Gastrocnemius medialis (tissue), 4 donors: ENCODE results near the gene CDRT4.
A peak's percentile ranks its signal among the peaks of the same experiment; 100 is the strongest.

Experiments used
- POLR2A ChIP-seq, 2 donors: fragments of 450-650 bp; IDR thresholded peaks; one replicate each; pipeline ENCODE4 v1.6.1; 2017; ENCODE audit warnings: antibody characterized with exemption in 2 of 2, mild to moderate bottlenecking in 2 of 2, moderate library complexity in 2 of 2
- TF ChIP-seq, protein P1 (sequence below), 5 experiments: fragments of 450-650 bp in 3 of 5; fragments of 200-600 bp in 2 of 5; sonication (generic) in 2 of 5; IDR thresholded peaks in 4 of 5; conservative IDR thresholded peaks in 1 of 5; 1 replicate in 4 of 5; 2 replicates in 1 of 5; pipeline ENCODE4 v1.5.1; 2016 to 2019; ENCODE audit warnings: antibody characterized with exemption in 5 of 5, mild to moderate bottlenecking in 3 of 5, moderate library complexity in 3 of 5

DNA sequence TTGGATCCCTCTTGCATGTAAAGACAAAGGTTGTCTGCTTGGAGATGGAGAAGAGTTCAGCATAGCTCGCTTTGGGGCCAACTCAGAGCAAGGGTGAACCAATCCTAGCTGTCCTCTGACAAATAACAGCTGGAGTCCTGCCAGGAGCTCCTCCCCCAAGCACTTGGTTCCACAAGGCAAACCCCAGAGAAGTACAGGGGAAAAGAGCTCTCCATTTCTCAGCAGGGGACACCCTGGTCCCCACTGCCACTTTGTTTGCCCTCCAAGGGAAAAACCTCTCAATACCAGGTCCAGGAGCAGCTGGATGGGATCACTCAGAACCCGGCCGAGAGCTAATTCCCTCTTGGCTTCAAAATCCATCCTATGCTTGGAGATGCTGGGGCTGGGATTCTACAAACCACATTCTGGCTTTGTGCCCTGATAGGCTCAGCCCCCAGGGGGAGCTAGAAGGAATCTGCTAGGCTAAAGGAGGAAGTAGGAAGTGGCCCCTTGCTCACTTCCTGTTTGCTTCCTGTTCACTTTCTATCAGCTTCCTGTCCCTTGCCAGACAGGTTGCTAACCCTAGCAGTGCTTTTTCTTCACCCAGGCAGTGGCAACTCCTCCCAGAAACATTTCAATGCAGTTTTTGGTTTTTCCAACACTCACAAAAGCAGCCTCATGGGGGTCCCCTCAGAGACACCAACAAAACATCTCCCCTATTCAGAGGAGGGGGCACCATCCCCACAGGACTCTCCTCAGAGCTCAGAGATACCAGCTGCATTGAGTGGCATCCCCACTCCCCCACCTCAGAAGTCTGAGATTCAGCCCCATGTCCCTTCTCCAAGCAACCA is 30.7 kb downstream of the CDRT4 start:
- TF ChIP-seq, protein P1, sequence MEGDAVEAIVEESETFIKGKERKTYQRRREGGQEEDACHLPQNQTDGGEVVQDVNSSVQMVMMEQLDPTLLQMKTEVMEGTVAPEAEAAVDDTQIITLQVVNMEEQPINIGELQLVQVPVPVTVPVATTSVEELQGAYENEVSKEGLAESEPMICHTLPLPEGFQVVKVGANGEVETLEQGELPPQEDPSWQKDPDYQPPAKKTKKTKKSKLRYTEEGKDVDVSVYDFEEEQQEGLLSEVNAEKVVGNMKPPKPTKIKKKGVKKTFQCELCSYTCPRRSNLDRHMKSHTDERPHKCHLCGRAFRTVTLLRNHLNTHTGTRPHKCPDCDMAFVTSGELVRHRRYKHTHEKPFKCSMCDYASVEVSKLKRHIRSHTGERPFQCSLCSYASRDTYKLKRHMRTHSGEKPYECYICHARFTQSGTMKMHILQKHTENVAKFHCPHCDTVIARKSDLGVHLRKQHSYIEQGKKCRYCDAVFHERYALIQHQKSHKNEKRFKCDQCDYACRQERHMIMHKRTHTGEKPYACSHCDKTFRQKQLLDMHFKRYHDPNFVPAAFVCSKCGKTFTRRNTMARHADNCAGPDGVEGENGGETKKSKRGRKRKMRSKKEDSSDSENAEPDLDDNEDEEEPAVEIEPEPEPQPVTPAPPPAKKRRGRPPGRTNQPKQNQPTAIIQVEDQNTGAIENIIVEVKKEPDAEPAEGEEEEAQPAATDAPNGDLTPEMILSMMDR (IDR thresholded peaks at IDR 0.05 in 4 of 5, conservative IDR thresholded peaks at IDR 0.05 in 1 of 5), result peak in 3 of 5 experiments; percentile 26 to 34 (median 31)
- TF ChIP-seq POLR2A (IDR thresholded peaks at IDR 0.05), result no peak
